ENCODE data around the gene PPARGC1A.

Gene PPARGC1A

GRCh38 chr4:23889814-23890341, at the start of gene PPARGC1A:
Gene PPARGC1A, minus strand, starts transcription at chr4:23890047. Its CDS starts 90 bp downstream, at chr4:23889957.
- DNase-seq (ENCODE audit: low read depth) = peak; percentile 67

- DNase-seq (ENCODE audit: low read depth) = no peak
These were observed 48.9 kb upstream of the PPARGC1A start for GRCh38 chr4:23938796-23939195.

- peak; percentile 93 for DNase-seq (ENCODE audit: low read depth)
These were observed 47.3 kb upstream of the PPARGC1A start for GRCh38 chr4:23937173-23937572.

GRCh38 chr4:23934915-23935314, 45.1 kb upstream of the PPARGC1A start:
- peak; percentile 99 for DNase-seq (ENCODE audit: low read depth)

- DNase-seq (ENCODE audit: low read depth) = no peak
These were observed 44.4 kb upstream of the PPARGC1A start for GRCh38 chr4:23934223-23934622.

GRCh38 chr4:23932901-23933308, 43.1 kb upstream of the PPARGC1A start:
- peak; percentile 61 for DNase-seq (ENCODE audit: low read depth)

- DNase-seq (ENCODE audit: low read depth) = no peak
These were observed 42.3 kb upstream of the PPARGC1A start for GRCh38 chr4:23932186-23932585.

- no peak for DNase-seq (ENCODE audit: low read depth)
These were observed 41.6 kb upstream of the PPARGC1A start for GRCh38 chr4:23931489-23931830.

GRCh38 chr4:23930750-23931488, 41.1 kb upstream of the PPARGC1A start:
- DNase-seq (ENCODE audit: low read depth) = peak; percentile 76

GRCh38 chr4:23929248-23929647, 39.4 kb upstream of the PPARGC1A start:
- no peak for DNase-seq (ENCODE audit: low read depth)

GRCh38 chr4:23924556-23924955, 34.7 kb upstream of the PPARGC1A start:
- DNase-seq (ENCODE audit: low read depth) = no peak

- DNase-seq (ENCODE audit: low read depth) = no peak
These were observed 34.0 kb upstream of the PPARGC1A start for GRCh38 chr4:23923840-23924239.

GRCh38 chr4:23923141-23923540, 33.3 kb upstream of the PPARGC1A start:
- no peak for DNase-seq (ENCODE audit: low read depth)

- DNase-seq (ENCODE audit: low read depth) = no peak
These were observed 32.8 kb upstream of the PPARGC1A start for GRCh38 chr4:23922541-23923111.

GRCh38 chr4:23922013-23922412, 32.2 kb upstream of the PPARGC1A start:
- no peak for DNase-seq (ENCODE audit: low read depth)

- no peak for DNase-seq (ENCODE audit: low read depth)
These were observed 31.6 kb upstream of the PPARGC1A start for GRCh38 chr4:23921447-23921845.

GRCh38 chr4:23920716-23921446, 31.0 kb upstream of the PPARGC1A start:
- no peak for DNase-seq (ENCODE audit: low read depth)

- DNase-seq (ENCODE audit: low read depth) = no peak
These were observed 30.4 kb upstream of the PPARGC1A start for GRCh38 chr4:23920296-23920695.

GRCh38 chr4:23916282-23916681, 26.4 kb upstream of the PPARGC1A start:
- no peak for DNase-seq (ENCODE audit: low read depth)

- DNase-seq (ENCODE audit: low read depth) = no peak
These were observed 25.7 kb upstream of the PPARGC1A start for GRCh38 chr4:23915459-23916132.

- no peak for DNase-seq (ENCODE audit: low read depth)
These were observed 22.0 kb upstream of the PPARGC1A start for GRCh38 chr4:23911675-23912455.

- DNase-seq (ENCODE audit: low read depth) = no peak
These were observed 19.8 kb upstream of the PPARGC1A start for GRCh38 chr4:23909671-23910070.
